Neural cell (in vitro differentiated cells): ENCODE results near the gene PIEZO1. TPM values are rescaled to one million over a fixed set of nuclear protein-coding genes. Genes with fewer than 3 reads are reported as not detected.

Experiments
- H2AFZ ChIP-seq: fragments of 200-600, 300-800 bp; sonication (generic), shearing (Covaris generic); 2 replicates; pipeline ENCODE4 v1.6.0; 2014; ENCODE audit warnings: low read depth, mild to moderate bottlenecking, antibody characterized with exemption, low read length, moderate library complexity
- H3F3A ChIP-seq: fragments of 200-600 bp; shearing (Covaris generic); 2 replicates; pipeline ENCODE4 v1.6.1; 2016; ENCODE audit warnings: mild to moderate bottlenecking, moderate library complexity, mixed read lengths, antibody characterized with exemption, low read length; ENCODE audit not compliant: insufficient read depth, poor library complexity, severe bottlenecking
- H3K27ac ChIP-seq: fragments of 200-600, 300-800 bp; sonication (generic), shearing (Covaris generic); 2 replicates; pipeline ENCODE4 v1.5.1; 2014; ENCODE audit warnings: mild to moderate bottlenecking, low read length, moderate library complexity
- H3K27me3 ChIP-seq: fragments of 300-800, 200-600 bp; sonication (generic), shearing (Covaris generic); 2 replicates; pipeline ENCODE4 v1.6.0; 2014; ENCODE audit warnings: mild to moderate bottlenecking, low read depth, low read length, moderate library complexity; ENCODE audit not compliant: insufficient read depth
- H3K36me3 ChIP-seq: fragments of 300-800, 200-600 bp; sonication (generic), shearing (Covaris generic); 2 replicates; pipeline ENCODE4 v1.5.1; 2014; ENCODE audit warnings: mild to moderate bottlenecking, antibody characterized with exemption, low read length, moderate library complexity; ENCODE audit not compliant: insufficient read depth
- H3K4me2 ChIP-seq: fragments of 300-800, 200-600 bp; sonication (generic), shearing (Covaris generic); 2 replicates; pipeline ENCODE4 v1.6.0; 2014; ENCODE audit warnings: mild to moderate bottlenecking, low read length
- H3K4me3 ChIP-seq: fragments of 300-800, 200-600 bp; sonication (generic), shearing (Covaris generic); 2 replicates; pipeline ENCODE4 v1.5.1; 2014; ENCODE audit warnings: mild to moderate bottlenecking, low read length, moderate library complexity
- H3K79me2 ChIP-seq: fragments of 200-600 bp; shearing (Covaris generic); replicated peaks from 2 replicates; pipeline ENCODE4 v1.6.0; 2014; ENCODE audit warnings: mild to moderate bottlenecking, low read length, moderate library complexity; ENCODE audit not compliant: insufficient read depth
- H3K9ac ChIP-seq: fragments of 300-800, 200-600 bp; sonication (generic), shearing (Covaris generic); 2 replicates; pipeline ENCODE4 v1.6.1; 2016; ENCODE audit warnings: mild to moderate bottlenecking, low read length, mixed read lengths
- H3K9me2 ChIP-seq: fragments of 200-600 bp; shearing (Covaris generic); 2 replicates; pipeline ENCODE4 v1.6.1; 2016; ENCODE audit warnings: mild to moderate bottlenecking, low read length, mixed read lengths; ENCODE audit not compliant: insufficient read depth
- H3K9me3 ChIP-seq: fragments of 200-600, 300-800 bp; sonication (generic), shearing (Covaris generic); 2 replicates; pipeline ENCODE4 v1.6.1; 2016; ENCODE audit warnings: mild to moderate bottlenecking, mixed run types, low read length, moderate library complexity, mixed read lengths
- H4K20me1 ChIP-seq: fragments of 200-600 bp; shearing (Covaris generic); 2 replicates; pipeline ENCODE4 v1.6.1; 2016; ENCODE audit warnings: mild to moderate bottlenecking, mixed run types; ENCODE audit not compliant: insufficient read depth
- EP300 ChIP-seq: fragments of 450-650 bp; conservative IDR thresholded peaks from 2 replicates; pipeline ENCODE4 v1.6.1; 2014; ENCODE audit warnings: antibody characterized with exemption, mild to moderate bottlenecking, moderate library complexity; ENCODE audit not compliant: poor library complexity, severe bottlenecking
- EZH2 ChIP-seq: fragments of 200-600, 300-800 bp; shearing (Covaris generic), sonication (generic); IDR thresholded peaks from 2 replicates; pipeline ENCODE4 v1.6.1; 2014; ENCODE audit warnings: antibody characterized with exemption, low read length, borderline replicate concordance, mild to moderate bottlenecking; ENCODE audit not compliant: insufficient read depth, poor library complexity, severe bottlenecking
- MXI1 ChIP-seq: fragments of 450-650 bp; conservative IDR thresholded peaks from 2 replicates; pipeline ENCODE4 v1.6.1; 2014; ENCODE audit warnings: antibody characterized with exemption, mild to moderate bottlenecking; ENCODE audit not compliant: poor library complexity, severe bottlenecking
- POLR2AphosphoS5 ChIP-seq: IDR thresholded peaks from 2 replicates; pipeline ENCODE4 v1.6.1; 2012
- RAD21 ChIP-seq: fragments of 450-650 bp; conservative IDR thresholded peaks from 2 replicates; pipeline ENCODE4 v1.6.1; 2014; ENCODE audit warnings: antibody characterized with exemption, mild to moderate bottlenecking, moderate library complexity
- REST ChIP-seq: IDR thresholded peaks from 2 replicates; pipeline ENCODE4 v1.6.1; 2012; ENCODE audit warnings: borderline replicate concordance
- SMC3 ChIP-seq: fragments of 450-650 bp; conservative IDR thresholded peaks from 2 replicates; pipeline ENCODE4 v1.6.1; 2014; ENCODE audit warnings: antibody characterized with exemption, mild to moderate bottlenecking, moderate library complexity; ENCODE audit not compliant: poor library complexity
- TAF1 ChIP-seq: IDR thresholded peaks from 2 replicates; pipeline ENCODE4 v1.6.1; 2012; ENCODE audit warnings: low read depth
- polyA plus RNA-seq: library from polyadenylated mRNA; depleted of rRNA; stranded (reverse); fragments of >200 nt; gene quantifications from 2 replicates; pipeline ENCODE4 v1.2.3, GENCODE V29; 2014
- TF ChIP-seq, protein P1 (sequence below): fragments of 450-650 bp; IDR thresholded peaks from 2 replicates; pipeline ENCODE4 v1.5.1; 2014; ENCODE audit warnings: antibody characterized with exemption, mild to moderate bottlenecking, moderate library complexity; ENCODE audit not compliant: poor library complexity, severe bottlenecking

PIEZO1 gene
- polyA plus RNA-seq, 1 donor from 2014 or later, result not detected

DNA sequence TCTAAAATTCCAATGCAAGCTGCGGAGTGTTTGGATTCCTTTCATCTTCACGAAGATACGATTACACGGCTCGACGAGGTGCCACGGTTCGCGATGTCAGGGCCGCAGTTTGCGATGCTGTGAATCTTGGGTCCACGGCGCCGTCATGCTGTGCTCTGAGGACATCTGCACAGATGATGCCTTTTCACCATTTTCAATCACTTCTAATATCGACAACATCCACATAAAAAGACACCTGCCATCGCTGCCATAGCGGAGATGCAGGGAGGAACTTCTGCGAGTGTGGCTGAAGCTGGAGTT is 33.5 kb upstream of the PIEZO1 start:
- Histone ChIP-seq H2AFZ (no peak overlapping the region), H3K27me3 (no peaks in the 10 kb centered on the region), H3K9me2 (no peaks in the 10 kb centered on the region), H4K20me1 (no peaks in the 10 kb centered on the region), H3F3A (no peaks in the 10 kb centered on the region), H3K36me3 (no peaks in the 10 kb centered on the region), H3K27ac (no peak overlapping the region), H3K9me3 (no peaks in the 10 kb centered on the region), H3K4me2 (no peak overlapping the region), H3K9ac (no peak overlapping the region), H3K4me3 (no peak overlapping the region), H3K79me2 (no peaks in the 10 kb centered on the region)
- no peak for TF ChIP-seq EZH2
- TF ChIP-seq, protein P1, sequence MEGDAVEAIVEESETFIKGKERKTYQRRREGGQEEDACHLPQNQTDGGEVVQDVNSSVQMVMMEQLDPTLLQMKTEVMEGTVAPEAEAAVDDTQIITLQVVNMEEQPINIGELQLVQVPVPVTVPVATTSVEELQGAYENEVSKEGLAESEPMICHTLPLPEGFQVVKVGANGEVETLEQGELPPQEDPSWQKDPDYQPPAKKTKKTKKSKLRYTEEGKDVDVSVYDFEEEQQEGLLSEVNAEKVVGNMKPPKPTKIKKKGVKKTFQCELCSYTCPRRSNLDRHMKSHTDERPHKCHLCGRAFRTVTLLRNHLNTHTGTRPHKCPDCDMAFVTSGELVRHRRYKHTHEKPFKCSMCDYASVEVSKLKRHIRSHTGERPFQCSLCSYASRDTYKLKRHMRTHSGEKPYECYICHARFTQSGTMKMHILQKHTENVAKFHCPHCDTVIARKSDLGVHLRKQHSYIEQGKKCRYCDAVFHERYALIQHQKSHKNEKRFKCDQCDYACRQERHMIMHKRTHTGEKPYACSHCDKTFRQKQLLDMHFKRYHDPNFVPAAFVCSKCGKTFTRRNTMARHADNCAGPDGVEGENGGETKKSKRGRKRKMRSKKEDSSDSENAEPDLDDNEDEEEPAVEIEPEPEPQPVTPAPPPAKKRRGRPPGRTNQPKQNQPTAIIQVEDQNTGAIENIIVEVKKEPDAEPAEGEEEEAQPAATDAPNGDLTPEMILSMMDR, result no peak
- no peak for TF ChIP-seq SMC3
- TF ChIP-seq TAF1, result no peak
- no peak for TF ChIP-seq EP300
- TF ChIP-seq RAD21, result no peak

- Histone ChIP-seq H3K9me2 (no peaks in the 10 kb centered on the region), H3F3A (no peaks in the 10 kb centered on the region), H4K20me1 (no peaks in the 10 kb centered on the region), H3K4me3 (no peak overlapping the region), H3K9me3 (no peaks in the 10 kb centered on the region), H3K9ac (no peak overlapping the region), H3K4me2 (no peak overlapping the region), H3K27ac (no peak overlapping the region), H3K27me3 (no peaks in the 10 kb centered on the region), H2AFZ (no peak overlapping the region), H3K79me2 (no peaks in the 10 kb centered on the region), H3K36me3 (no peaks in the 10 kb centered on the region)
- TF ChIP-seq EP300 (no peak), TAF1 (no peak)
Measured at GRCh38 chr16:88817785-88818574, 33.0 kb upstream of the PIEZO1 start.

DNA sequence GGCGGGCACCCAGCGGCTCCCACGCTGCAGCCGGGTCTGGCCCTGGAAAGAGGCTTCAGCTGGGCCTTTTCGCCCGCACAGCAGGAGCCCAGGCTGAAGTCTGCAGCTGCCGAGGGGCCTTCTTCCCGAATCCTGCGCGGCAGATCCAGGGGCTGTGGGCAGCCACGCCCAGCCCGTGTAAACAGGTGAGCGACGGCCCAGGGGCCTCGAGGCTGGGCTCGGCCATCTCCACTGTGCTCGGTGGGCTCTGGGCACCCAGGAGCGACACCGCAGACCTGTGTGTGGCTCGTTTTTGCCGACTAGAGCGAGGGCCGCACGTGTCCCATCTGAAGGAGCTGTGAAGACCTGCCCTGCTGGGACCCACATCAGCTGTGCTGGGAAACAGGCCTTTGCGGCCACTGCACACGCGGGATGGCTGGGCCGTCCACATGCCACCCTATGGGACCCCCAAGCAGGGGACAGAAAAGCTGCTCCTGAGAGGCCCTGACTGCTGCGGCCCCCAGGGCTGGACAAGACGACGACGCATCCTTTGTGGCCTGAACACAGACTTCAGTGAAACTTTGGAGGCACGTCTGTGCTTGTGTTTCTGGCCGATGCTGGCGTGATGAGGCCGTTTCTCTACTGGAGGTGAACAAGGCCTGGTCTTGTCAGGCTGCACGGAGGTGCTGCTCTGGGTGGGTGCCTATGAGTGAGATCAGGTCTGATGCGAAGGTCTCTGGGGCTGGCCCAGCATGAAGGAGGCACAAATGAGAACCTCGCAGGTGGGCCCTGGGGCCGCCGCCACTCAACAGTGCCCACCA is 31.9 kb upstream of the PIEZO1 start:
- no peaks in the 10 kb centered on the region for H3K79me2 ChIP-seq
- TF ChIP-seq, protein P1, result no peak
- TF ChIP-seq POLR2AphosphoS5 (no peak), MXI1 (no peak), TAF1 (no peak), EZH2 (no peak), EP300 (no peak), RAD21 (no peak), REST (no peak), SMC3 (no peak)
- no peak overlapping the region for H3K4me3 ChIP-seq
- no peak overlapping the region for H3K9ac ChIP-seq
- H3K4me2 ChIP-seq, result no peak overlapping the region
- H4K20me1 ChIP-seq, result no peaks in the 10 kb centered on the region
- H3K36me3 ChIP-seq, result no peaks in the 10 kb centered on the region
- no peaks in the 10 kb centered on the region for H3K9me2 ChIP-seq
- no peaks in the 10 kb centered on the region for H3K9me3 ChIP-seq
- H3K27me3 ChIP-seq, result no peaks in the 10 kb centered on the region
- H3K27ac ChIP-seq, result no peak overlapping the region
- no peaks in the 10 kb centered on the region for H3F3A ChIP-seq
- H2AFZ ChIP-seq, result no peak overlapping the region
